ENCODE data around the gene FOXJ1. TPM values are rescaled to one million over a fixed set of nuclear protein-coding genes. Genes with fewer than 3 reads are reported as not detected.

FOXJ1 gene
- total and polyA plus RNA-seq, 2 experiments from 2014 or later = 0.12 to 0.18 TPM

DNA sequence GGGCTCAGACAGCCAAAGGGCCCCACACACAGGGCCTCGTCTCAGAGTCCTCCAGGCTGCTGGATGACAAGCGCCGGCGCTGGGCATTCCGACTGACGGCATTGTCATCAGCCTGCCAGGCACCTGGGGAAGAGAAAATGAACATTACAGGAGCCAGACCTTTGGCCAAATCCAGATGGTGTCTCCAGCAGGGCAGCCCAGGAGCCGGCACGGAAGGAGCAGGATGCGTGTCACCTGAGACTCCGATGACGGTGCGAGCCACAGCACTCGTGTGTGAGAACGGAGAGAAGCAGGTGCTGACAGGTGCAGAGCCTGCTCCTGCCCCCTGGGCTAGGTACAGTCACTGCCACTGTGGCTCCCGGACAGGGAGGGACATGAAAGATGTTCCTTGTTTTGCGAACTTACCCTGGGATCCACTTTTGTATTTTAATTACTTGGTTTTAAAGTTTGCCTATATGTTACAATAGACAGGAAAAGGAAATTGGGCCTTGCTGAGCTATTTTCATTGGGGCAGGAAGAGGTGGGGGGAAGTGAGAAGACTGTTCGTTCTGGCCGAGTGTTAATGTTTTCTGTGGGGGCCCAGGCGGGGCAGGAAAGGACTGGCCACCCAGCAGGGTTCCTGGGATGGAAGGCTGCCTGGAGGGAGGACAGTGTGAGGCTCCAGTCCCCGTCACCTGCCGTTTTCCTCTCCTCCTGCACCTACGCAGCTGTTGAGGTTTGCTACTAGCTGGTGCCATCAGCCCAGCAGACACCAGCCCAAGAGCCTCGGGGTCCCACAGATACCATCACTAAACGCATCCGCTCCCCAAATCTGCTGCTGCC is 4.4 kb upstream of the FOXJ1 start:
- peak in 1 of 2 donors; percentile 49 for DNase-seq (ENCODE audit: low read depth in 1 of 2, low spot score in 1 of 2)
- TF ChIP-seq, protein P1, sequence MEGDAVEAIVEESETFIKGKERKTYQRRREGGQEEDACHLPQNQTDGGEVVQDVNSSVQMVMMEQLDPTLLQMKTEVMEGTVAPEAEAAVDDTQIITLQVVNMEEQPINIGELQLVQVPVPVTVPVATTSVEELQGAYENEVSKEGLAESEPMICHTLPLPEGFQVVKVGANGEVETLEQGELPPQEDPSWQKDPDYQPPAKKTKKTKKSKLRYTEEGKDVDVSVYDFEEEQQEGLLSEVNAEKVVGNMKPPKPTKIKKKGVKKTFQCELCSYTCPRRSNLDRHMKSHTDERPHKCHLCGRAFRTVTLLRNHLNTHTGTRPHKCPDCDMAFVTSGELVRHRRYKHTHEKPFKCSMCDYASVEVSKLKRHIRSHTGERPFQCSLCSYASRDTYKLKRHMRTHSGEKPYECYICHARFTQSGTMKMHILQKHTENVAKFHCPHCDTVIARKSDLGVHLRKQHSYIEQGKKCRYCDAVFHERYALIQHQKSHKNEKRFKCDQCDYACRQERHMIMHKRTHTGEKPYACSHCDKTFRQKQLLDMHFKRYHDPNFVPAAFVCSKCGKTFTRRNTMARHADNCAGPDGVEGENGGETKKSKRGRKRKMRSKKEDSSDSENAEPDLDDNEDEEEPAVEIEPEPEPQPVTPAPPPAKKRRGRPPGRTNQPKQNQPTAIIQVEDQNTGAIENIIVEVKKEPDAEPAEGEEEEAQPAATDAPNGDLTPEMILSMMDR (IDR thresholded peaks at IDR 0.05; ENCODE audit: low read depth, low read length) = no peak
- Histone ChIP-seq H3K4me1 (ENCODE audit: low read depth) (peaks cover 10% of the 10 kb centered on the region), H3K27me3 (peaks cover 33% of the 10 kb centered on the region), H3K9me3 (ENCODE audit: low read depth) (no peaks in the 10 kb centered on the region), H3K4me3 (no peak overlapping the region), H3K27ac (no peak overlapping the region), H3K36me3 (no peaks in the 10 kb centered on the region)

DNA sequence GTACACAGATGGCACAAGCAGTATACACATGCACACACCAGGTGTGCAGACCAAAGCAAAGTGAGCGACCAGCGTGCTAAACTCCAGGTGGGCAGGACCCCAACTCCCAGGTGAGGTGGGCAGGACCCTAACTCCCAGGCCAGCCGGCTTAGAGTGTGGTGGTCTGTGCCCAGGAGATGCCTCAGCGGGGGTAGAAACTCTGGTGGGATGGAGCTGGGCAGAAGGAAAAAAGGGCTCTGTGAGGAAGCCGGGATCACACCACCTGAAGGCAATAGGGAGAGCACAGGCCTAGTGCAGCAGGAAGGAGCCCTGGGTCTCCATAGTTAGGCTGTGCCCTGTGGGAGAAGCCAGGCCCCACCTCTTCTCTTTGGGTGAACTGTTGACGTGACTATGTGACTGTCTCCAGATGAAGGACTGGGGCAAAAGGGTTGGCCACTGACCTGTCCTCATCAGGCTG is 1.6 kb upstream of the FOXJ1 start:
- Histone ChIP-seq H3K27ac (no peak overlapping the region), H3K9me3 (ENCODE audit: low read depth) (no peaks in the 10 kb centered on the region), H3K36me3 (no peaks in the 10 kb centered on the region), H3K27me3 (peaks cover 62% of the 10 kb centered on the region), H3K4me3 (no peak overlapping the region), H3K4me1 (ENCODE audit: low read depth) (peaks cover 21% of the 10 kb centered on the region)
- TF ChIP-seq, protein P1 (IDR thresholded peaks at IDR 0.05; ENCODE audit: low read depth, low read length) = no peak
- no peak for DNase-seq (ENCODE audit: low read depth in 1 of 2, low spot score in 1 of 2)

DNA sequence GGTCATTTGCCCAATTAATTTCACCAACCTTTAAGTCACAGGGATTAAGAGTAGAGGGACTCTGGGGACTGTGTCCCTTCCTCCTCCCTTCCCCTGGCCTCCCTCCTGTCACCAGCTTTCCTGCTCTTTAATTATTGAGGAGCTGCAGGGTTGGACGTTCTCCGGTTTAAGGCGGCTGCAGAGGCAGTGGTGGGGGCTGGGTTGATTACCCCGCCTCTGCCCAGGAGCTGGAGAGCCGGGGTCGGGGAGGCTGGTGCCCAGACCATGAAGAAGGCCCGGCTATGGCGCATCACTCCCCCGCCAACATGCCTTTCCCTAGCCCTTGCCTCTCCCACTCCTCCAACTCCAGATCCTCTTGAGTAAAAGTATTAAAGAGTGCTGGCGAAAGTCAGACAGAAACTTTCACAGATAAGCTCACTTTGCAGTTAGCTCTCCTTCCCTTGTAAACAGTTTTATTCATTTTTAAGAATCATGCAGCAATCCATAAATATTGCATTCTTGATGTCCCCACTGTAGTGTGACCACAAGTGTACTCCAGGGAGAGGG is 1.1 kb upstream of the FOXJ1 start:
- Histone ChIP-seq H3K27me3 (peaks cover 67% of the 10 kb centered on the region), H3K36me3 (no peaks in the 10 kb centered on the region), H3K9me3 (ENCODE audit: low read depth) (no peaks in the 10 kb centered on the region), H3K4me3 (no peak overlapping the region), H3K4me1 (ENCODE audit: low read depth) (peaks cover 21% of the 10 kb centered on the region), H3K27ac (no peak overlapping the region)
- TF ChIP-seq, protein P1 (IDR thresholded peaks at IDR 0.05; ENCODE audit: low read depth, low read length) = no peak
- DNase-seq (ENCODE audit: low read depth in 1 of 2, low spot score in 1 of 2) = no peak

DNA sequence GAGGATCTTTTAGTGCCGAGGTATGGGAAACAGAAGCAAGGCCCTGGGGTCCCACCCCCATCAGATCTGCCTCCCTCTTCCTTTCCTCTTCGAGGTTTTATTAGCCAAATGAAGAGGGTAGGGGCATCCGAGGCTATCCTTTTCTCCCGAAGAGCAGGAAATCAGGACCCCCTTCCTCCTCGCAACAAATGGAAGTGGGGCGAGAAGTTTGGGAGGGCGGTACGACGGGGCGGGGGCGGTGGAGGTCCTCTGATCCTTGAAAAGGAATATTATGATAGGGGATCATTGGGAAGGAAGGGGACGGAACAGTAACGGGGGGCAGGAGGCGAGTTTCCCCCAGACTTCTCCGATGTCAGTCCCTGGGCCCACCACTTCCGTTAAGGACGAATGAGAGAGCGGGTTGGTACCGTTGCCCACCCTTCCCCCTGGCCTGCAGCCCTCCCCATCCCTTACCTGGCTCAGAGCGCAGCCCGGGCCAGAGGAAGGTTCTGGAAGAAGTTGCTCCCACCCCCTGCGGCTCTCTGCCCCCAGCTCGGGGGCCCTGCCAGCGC is 309 bp downstream of the FOXJ1 start:
- H3K4me1 ChIP-seq (ENCODE audit: low read depth) = peaks cover 21% of the 10 kb centered on the region
- H3K27ac ChIP-seq = no peak overlapping the region
- DNase-seq (ENCODE audit: low read depth in 1 of 2, low spot score in 1 of 2) = no peak
- H3K27me3 ChIP-seq = peaks cover 80% of the 10 kb centered on the region
- TF ChIP-seq, protein P1 (IDR thresholded peaks at IDR 0.05; ENCODE audit: low read depth, low read length) = no peak
- no peaks in the 10 kb centered on the region for H3K36me3 ChIP-seq
- no peaks in the 10 kb centered on the region for H3K9me3 ChIP-seq (ENCODE audit: low read depth)
- H3K4me3 ChIP-seq = peak overlapping the region; percentile 35

DNA sequence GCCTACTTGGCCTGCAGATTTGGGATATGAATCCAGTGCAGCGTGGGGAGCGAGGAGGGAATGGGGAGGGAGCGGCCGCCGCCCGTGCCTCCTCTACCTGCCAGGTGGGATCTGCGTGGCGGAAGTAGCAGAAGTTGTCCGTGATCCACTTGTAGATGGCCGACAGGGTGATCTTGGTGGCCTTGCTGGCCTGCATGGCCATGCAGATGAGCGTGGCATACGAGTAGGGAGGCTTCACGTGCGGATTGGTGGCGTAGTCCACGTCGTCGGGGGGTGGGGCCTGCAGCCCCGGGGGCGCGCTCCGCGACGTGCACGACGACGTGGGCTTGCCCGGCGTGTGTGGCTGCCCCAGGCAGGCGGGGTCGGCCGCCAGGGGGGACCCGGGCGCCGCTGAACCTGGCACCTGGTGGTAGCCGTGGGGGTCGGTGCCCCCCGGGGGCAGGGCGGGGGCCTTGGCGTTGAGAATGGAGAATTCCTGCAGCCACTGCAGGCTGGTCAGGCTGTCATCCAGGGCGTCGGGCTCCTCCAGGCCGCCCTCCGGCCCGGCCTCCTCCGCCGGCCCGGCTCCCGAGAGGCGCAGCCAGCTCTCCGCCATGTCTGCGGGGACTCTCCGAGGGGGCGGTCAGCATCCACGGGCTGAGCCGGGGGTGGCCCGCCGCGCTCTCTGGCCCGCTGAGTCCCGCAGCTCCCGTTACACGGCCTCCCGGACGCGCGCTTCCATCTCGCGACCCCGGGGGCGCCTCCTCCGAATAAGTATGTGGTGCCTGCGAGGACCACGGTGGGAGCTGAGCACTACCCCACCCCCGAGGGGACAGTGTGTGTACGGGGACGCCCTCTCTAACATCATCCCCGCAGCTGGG is 1.0 kb downstream of the FOXJ1 start:
- TF ChIP-seq, protein P1 (IDR thresholded peaks at IDR 0.05; ENCODE audit: low read depth, low read length) = no peak
- DNase-seq (ENCODE audit: low read depth in 1 of 2, low spot score in 1 of 2) = no peak
- Histone ChIP-seq H3K4me1 (ENCODE audit: low read depth) (peaks cover 21% of the 10 kb centered on the region), H3K36me3 (no peaks in the 10 kb centered on the region), H3K4me3 (no peak overlapping the region), H3K9me3 (ENCODE audit: low read depth) (no peaks in the 10 kb centered on the region), H3K27me3 (peaks cover 88% of the 10 kb centered on the region), H3K27ac (no peak overlapping the region)

Data from cardiac muscle cell (in vitro differentiated cells and primary cell).